GM13977 (cell line): Measurements from ENCODE around the gene NUP107.
"Not testable (repeated sequence)": the region's sequence is repeated elsewhere in the genome, so short reads cannot be mapped to it uniquely, and the experiment has no call there.

Source experiments
- DNase-seq: peaks from one replicate; pipeline ENCODE4 v3.0.0; 2012; ENCODE audit warnings: low spot score
- CTCF ChIP-seq: IDR thresholded peaks from 2 replicates; pipeline ENCODE4 v1.5.1; 2012; ENCODE audit warnings: mild to moderate bottlenecking, control low read depth; ENCODE audit not compliant: insufficient read depth; ENCODE audit errors: extremely low read depth, missing control alignments
- in situ Hi-C: fragments of 300-500 bp; cut with MboI; formaldehyde crosslinking; loops from one replicate; pipeline ENCODE4 v1.12.0; 2022; ENCODE audit warnings: low sequenced_read_pairs, low pct_unique_long_range_greater_than_20kb, mixed read lengths, inconsistent platforms; ENCODE audit not compliant: unreplicated experiment

Gene NUP107

GRCh38 chr12:68674376-68674775 lies 12.4 kb upstream of the NUP107 start:
- DNase-seq: no peak
- in situ Hi-C loops: no loop called here
- TF ChIP-seq CTCF: no peak

GRCh38 chr12:68675101-68675842 lies 11.5 kb upstream of the NUP107 start:
- DNase-seq: no peak
- in situ Hi-C loops: loop anchor here (25.0 kb wide), 1 partner anchor 438 kb away; the partner anchor contains the start of gene IL26
- no peak for TF ChIP-seq CTCF

GRCh38 chr12:68676854-68677253 lies 9.9 kb upstream of the NUP107 start:
- in situ Hi-C loops: loop anchor here (25.0 kb wide), 1 partner anchor 440 kb away; the partner anchor contains the start of gene IL26
- not testable (repeated sequence) for DNase-seq

- DNase-seq: no peak
- in situ Hi-C loops: loop anchor here (25.0 kb wide), 1 partner anchor 449 kb away; the partner anchor contains the start of gene IL26
- TF ChIP-seq CTCF: no peak
Observed at GRCh38 chr12:68686262-68686594, 550 bp upstream of the NUP107 start.

GRCh38 chr12:68695454-68695853 lies 8.7 kb downstream of the NUP107 start:
- no peak for TF ChIP-seq CTCF
- in situ Hi-C loops: loop anchor here (25.0 kb wide), 1 partner anchor 458 kb away; the partner anchor contains the start of gene IL26
- no peak for DNase-seq

GRCh38 chr12:68699486-68699885 lies 12.7 kb downstream of the NUP107 start:
- in situ Hi-C loops: loop anchor here (25.0 kb wide), 1 partner anchor 462 kb away; the partner anchor contains the start of gene IL26
- no peak for DNase-seq
- TF ChIP-seq CTCF: no peak

- DNase-seq: no peak
- in situ Hi-C loops: no loop called here
- no peak for TF ChIP-seq CTCF
Observed at GRCh38 chr12:68727776-68728175, 41.0 kb downstream of the NUP107 start.
